CD14-positive monocyte (primary cell): ENCODE data around the gene PCDHB5. TPM values are rescaled to one million over a fixed set of nuclear protein-coding genes. Genes with fewer than 3 reads are reported as not detected.
A peak's percentile ranks its signal among the peaks of the same experiment; 100 is the strongest.
"Not testable (repeated sequence)": the region's sequence is repeated elsewhere in the genome, so short reads cannot be mapped to it uniquely, and the experiment has no call there.

Experiments
- DNase-seq, 3 donors: peaks; one replicate each; pipeline ENCODE4 v3.0.0-alpha.2; 2011 to 2022
- H2AFZ ChIP-seq: 2 replicates; pipeline ENCODE4 v1.6.0; 2012; ENCODE audit warnings: mild to moderate bottlenecking, low read depth, low read length, inconsistent platforms; ENCODE audit not compliant: insufficient read depth, poor library complexity, severe bottlenecking
- H3K27ac ChIP-seq, 2 donors: 1 replicate in 1 of 2; 2 replicates in 1 of 2; pipeline ENCODE4 v1.5.1; 2012 to 2013; ENCODE audit warnings: low read length in 2 of 2, control low read depth in 1 of 2, inconsistent platforms in 1 of 2, low read depth in 1 of 2, mild to moderate bottlenecking in 1 of 2
- H3K27me3 ChIP-seq, 2 donors: one replicate each; pipeline versions ENCODE4 v1.6.0 to v1.6.1; 2011 to 2013; ENCODE audit warnings: low read length in 2 of 2; ENCODE audit not compliant: control insufficient read depth in 2 of 2, insufficient read depth in 2 of 2
- H3K36me3 ChIP-seq, 2 donors: replicated peaks in 1 of 2; 1 replicate in 1 of 2; 2 replicates in 1 of 2; pipeline versions ENCODE4 v1.5.1 to v1.6.1; 2012 to 2013; ENCODE audit warnings: low read length in 2 of 2, control low read depth in 1 of 2, inconsistent platforms in 1 of 2, mild to moderate bottlenecking in 1 of 2; ENCODE audit not compliant: insufficient read depth in 2 of 2, control insufficient read depth in 1 of 2
- H3K4me1 ChIP-seq, 2 donors: 1 replicate in 1 of 2; 2 replicates in 1 of 2; pipeline versions ENCODE4 v1.5.1 to v1.6.1; 2012 to 2013; ENCODE audit warnings: low read length in 2 of 2, control low read depth in 1 of 2, inconsistent platforms in 1 of 2, mild to moderate bottlenecking in 1 of 2, moderate library complexity in 1 of 2; ENCODE audit not compliant: insufficient read depth in 2 of 2, control insufficient read depth in 1 of 2
- H3K4me2 ChIP-seq: replicated peaks from 2 replicates; pipeline ENCODE3; 2012; ENCODE audit warnings: low read length, moderate library complexity, mild to moderate bottlenecking; ENCODE audit not compliant: poor library complexity, severe bottlenecking; ENCODE audit errors: extremely low read depth
- H3K4me3 ChIP-seq, 3 experiments: fragments of 200-600 bp in 1 of 3; sonication (generic) in 1 of 3; replicated peaks in 1 of 3; 1 replicate in 2 of 3; 2 replicates in 1 of 3; pipeline ENCODE4 v1.5.1; 2011 to 2013; ENCODE audit warnings: low read length in 3 of 3, mild to moderate bottlenecking in 3 of 3, control low read depth in 2 of 3, low read depth in 2 of 3, inconsistent platforms in 1 of 3, moderate library complexity in 1 of 3
- H3K79me2 ChIP-seq: 2 replicates; pipeline ENCODE4 v1.6.0; 2012; ENCODE audit warnings: mild to moderate bottlenecking, control low read depth, inconsistent platforms, low read length, moderate library complexity; ENCODE audit not compliant: insufficient read depth
- H3K9ac ChIP-seq: 2 replicates; pipeline ENCODE4 v1.6.0; 2017; ENCODE audit warnings: low read length, mild to moderate bottlenecking; ENCODE audit not compliant: insufficient read depth, poor library complexity, severe bottlenecking
- H3K9me3 ChIP-seq, 2 donors: replicated peaks in 1 of 2; 1 replicate in 1 of 2; 2 replicates in 1 of 2; pipeline versions ENCODE4 v1.5.1 to v1.6.1; 2012 to 2013; ENCODE audit warnings: low read length in 2 of 2, control low read depth in 1 of 2; ENCODE audit not compliant: control insufficient read depth in 1 of 2, insufficient read depth in 1 of 2
- H4K20me1 ChIP-seq: 2 replicates; pipeline ENCODE4 v1.6.0; 2012; ENCODE audit warnings: mild to moderate bottlenecking, low read length, control low read depth, moderate library complexity; ENCODE audit not compliant: insufficient read depth
- H3K27ac Mint-ChIP-seq, 7 donors: one replicate each; pipeline ENCODE4 v1.8.0; 2020; ENCODE audit warnings: mild to moderate bottlenecking in 7 of 7, mixed read lengths in 7 of 7, moderate library complexity in 6 of 7, inconsistent platforms in 2 of 7
- H3K27me3 Mint-ChIP-seq, 3 donors: one replicate each; pipeline ENCODE4 v1.8.0; 2021 to 2022; ENCODE audit warnings: low read depth in 3 of 3, mild to moderate bottlenecking in 3 of 3, mixed read lengths in 3 of 3, moderate library complexity in 3 of 3, inconsistent platforms in 1 of 3
- H3K36me3 Mint-ChIP-seq, 2 donors: one replicate each; pipeline ENCODE4 v1.8.0; 2020; ENCODE audit warnings: mixed read lengths in 2 of 2, inconsistent platforms in 1 of 2, mild to moderate bottlenecking in 1 of 2
- H3K4me1 Mint-ChIP-seq: one replicate; pipeline ENCODE4 v1.8.0; 2020; ENCODE audit warnings: mild to moderate bottlenecking, mixed read lengths
- H3K4me3 Mint-ChIP-seq, 2 donors: one replicate each; pipeline ENCODE4 v1.8.0; 2020; ENCODE audit warnings: mild to moderate bottlenecking in 2 of 2, mixed read lengths in 2 of 2, moderate library complexity in 1 of 2
- H3K9me3 Mint-ChIP-seq, 7 donors: one replicate each; pipeline ENCODE4 v1.8.0; 2020 to 2022; ENCODE audit warnings: mixed read lengths in 7 of 7, mild to moderate bottlenecking in 6 of 7, moderate library complexity in 6 of 7, inconsistent platforms in 2 of 7
- WGBS: methylation state at CpG from one replicate; pipeline ENCODE4 v1.1.5; 2013; ENCODE audit warnings: missing lambda C conversion rate; ENCODE audit not compliant: insufficient coverage; 5-methylcytosine and 5-hydroxymethylcytosine counted together
- intact Hi-C, 2 donors: fragments of 100-400 bp; cut with micrococcal nuclease; formaldehyde crosslinking; loops; one replicate each; pipeline versions ENCODE4 v1.15.0 to v1.15.1; 2023
- polyA plus RNA-seq, 3 donors: library from polyadenylated mRNA; depleted of rRNA in 1 of 3; unstranded in 2 of 3; stranded (reverse) in 1 of 3; fragments of 300-500 nt in 2 of 3; fragments of >200 nt in 1 of 3; fragmentation: Illumina TruSeq in 2 of 3; gene quantifications; 1 replicate in 2 of 3; 2 replicates in 1 of 3; pipeline ENCODE4 v1.2.3, GENCODE V29; 2012 to 2021
- TF ChIP-seq, protein P1 (sequence below): fragments of 200-600 bp; IDR thresholded peaks from one replicate; pipeline ENCODE4 v1.8.0; 2022; ENCODE audit warnings: antibody characterized with exemption, mild to moderate bottlenecking

PCDHB5 gene
- polyA plus RNA-seq, 3 donors = not detected

DNA sequence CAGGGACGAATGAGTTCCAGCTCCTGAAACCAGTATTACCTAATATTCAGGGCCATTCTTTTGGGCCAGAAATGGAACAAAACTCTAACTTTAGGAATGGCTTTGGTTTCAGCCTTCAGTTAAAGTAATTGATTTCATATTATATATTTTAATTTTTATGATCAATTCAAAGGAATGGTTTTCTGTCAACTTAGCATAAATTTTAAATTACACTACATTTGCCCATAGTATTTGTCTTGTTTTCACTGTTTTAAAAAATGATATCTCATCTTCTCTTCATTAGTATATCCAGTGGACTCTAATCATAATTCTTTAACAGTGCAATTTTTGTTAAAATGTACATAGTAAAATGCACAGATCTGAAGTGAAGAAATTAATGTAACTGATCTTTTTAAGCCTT lies 45.3 kb downstream of the PCDHB5 start:
- intact Hi-C loops = no loop called here
- no peaks in the 10 kb centered on the region for H3K36me3 Mint-ChIP-seq
- WGBS = no CpG with 5 or more reads among the region's 1 CpG
- H3K9ac ChIP-seq = no peak overlapping the region
- no peaks in the 10 kb centered on the region for H3K4me1 Mint-ChIP-seq
- peaks cover 12 to 37% (median 32%) of the 10 kb centered on the region in 7 donors for H3K9me3 Mint-ChIP-seq
- H3K36me3 ChIP-seq = no peaks in the 10 kb centered on the region
- H3K27ac ChIP-seq = no peak overlapping the region
- no peak overlapping the region for H3K27ac Mint-ChIP-seq
- peaks cover 43 to 55% of the 10 kb centered on the region in 2 donors for H3K9me3 ChIP-seq
- H3K4me3 ChIP-seq = no peak overlapping the region
- H3K4me2 ChIP-seq = no peak overlapping the region
- no peaks in the 10 kb centered on the region for H3K4me1 ChIP-seq
- peaks cover 8 to 20% of the 10 kb centered on the region in 2 donors for H3K27me3 ChIP-seq
- no peak overlapping the region for H2AFZ ChIP-seq
- H3K79me2 ChIP-seq = no peaks in the 10 kb centered on the region
- no peak for DNase-seq
- no peak overlapping the region for H3K4me3 Mint-ChIP-seq
- no peaks in the 10 kb centered on the region for H4K20me1 ChIP-seq
- H3K27me3 Mint-ChIP-seq = peaks cover 4 to 29% (median 12%) of the 10 kb centered on the region in 3 donors
- TF ChIP-seq, protein P1, sequence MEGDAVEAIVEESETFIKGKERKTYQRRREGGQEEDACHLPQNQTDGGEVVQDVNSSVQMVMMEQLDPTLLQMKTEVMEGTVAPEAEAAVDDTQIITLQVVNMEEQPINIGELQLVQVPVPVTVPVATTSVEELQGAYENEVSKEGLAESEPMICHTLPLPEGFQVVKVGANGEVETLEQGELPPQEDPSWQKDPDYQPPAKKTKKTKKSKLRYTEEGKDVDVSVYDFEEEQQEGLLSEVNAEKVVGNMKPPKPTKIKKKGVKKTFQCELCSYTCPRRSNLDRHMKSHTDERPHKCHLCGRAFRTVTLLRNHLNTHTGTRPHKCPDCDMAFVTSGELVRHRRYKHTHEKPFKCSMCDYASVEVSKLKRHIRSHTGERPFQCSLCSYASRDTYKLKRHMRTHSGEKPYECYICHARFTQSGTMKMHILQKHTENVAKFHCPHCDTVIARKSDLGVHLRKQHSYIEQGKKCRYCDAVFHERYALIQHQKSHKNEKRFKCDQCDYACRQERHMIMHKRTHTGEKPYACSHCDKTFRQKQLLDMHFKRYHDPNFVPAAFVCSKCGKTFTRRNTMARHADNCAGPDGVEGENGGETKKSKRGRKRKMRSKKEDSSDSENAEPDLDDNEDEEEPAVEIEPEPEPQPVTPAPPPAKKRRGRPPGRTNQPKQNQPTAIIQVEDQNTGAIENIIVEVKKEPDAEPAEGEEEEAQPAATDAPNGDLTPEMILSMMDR = no peak

DNA sequence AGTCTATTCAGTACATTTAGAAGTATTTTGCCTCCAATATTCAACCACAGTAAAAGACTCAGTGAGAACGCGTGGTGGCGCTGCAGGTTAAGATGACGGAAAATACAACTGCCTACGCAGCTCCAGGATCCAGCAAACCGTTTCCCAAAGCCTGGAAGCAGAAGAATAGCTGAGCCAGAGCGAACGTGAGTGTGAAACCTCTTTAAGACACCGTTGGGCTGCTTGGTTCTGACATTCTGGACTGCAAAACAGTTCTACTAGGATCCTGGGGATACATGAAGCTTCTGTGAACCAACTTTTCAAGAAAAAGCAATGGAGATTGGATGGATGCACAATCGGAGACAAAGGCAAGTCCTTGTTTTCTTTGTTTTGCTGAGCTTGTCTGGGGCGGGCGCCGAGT lies 47.2 kb downstream of the PCDHB5 start, which contains the start of gene PCDHB16:
PCDHB16 (plus strand) TSS at position 140 of the 400 bp plus-strand sequence; CDS start at position 313, 173 bp downstream.
- no peaks in the 10 kb centered on the region for H3K36me3 Mint-ChIP-seq
- TF ChIP-seq, protein P1 = no peak
- H3K9me3 Mint-ChIP-seq = peaks cover 12 to 45% (median 37%) of the 10 kb centered on the region in 7 donors
- Histone ChIP-seq H3K27ac (no peak within 1 kb of the TSS), H3K4me2 (no peak within 1 kb of the TSS), H3K79me2 (no peaks in the 10 kb centered on the region), H3K27me3 (peaks cover 6 to 22% of the 10 kb centered on the region in 2 donors), H3K9ac (no peak within 1 kb of the TSS), H3K36me3 (no peaks in the 10 kb centered on the region), H3K9me3 (peaks cover 46 to 53% of the 10 kb centered on the region in 2 donors), H4K20me1 (no peaks in the 10 kb centered on the region), H3K4me3 (no peak within 1 kb of the TSS), H3K4me1 (no peaks in the 10 kb centered on the region), H2AFZ (no peak within 1 kb of the TSS)
- no peak within 1 kb of the TSS for H3K27ac Mint-ChIP-seq
- H3K4me1 Mint-ChIP-seq = no peaks in the 10 kb centered on the region
- DNase-seq = no peak
- H3K27me3 Mint-ChIP-seq = peaks cover 4 to 30% (median 14%) of the 10 kb centered on the region in 3 donors
- no peak within 1 kb of the TSS for H3K4me3 Mint-ChIP-seq
- 17% methylated on average over 13 of the region's 13 CpGs for WGBS
- intact Hi-C loops = no loop called here

DNA sequence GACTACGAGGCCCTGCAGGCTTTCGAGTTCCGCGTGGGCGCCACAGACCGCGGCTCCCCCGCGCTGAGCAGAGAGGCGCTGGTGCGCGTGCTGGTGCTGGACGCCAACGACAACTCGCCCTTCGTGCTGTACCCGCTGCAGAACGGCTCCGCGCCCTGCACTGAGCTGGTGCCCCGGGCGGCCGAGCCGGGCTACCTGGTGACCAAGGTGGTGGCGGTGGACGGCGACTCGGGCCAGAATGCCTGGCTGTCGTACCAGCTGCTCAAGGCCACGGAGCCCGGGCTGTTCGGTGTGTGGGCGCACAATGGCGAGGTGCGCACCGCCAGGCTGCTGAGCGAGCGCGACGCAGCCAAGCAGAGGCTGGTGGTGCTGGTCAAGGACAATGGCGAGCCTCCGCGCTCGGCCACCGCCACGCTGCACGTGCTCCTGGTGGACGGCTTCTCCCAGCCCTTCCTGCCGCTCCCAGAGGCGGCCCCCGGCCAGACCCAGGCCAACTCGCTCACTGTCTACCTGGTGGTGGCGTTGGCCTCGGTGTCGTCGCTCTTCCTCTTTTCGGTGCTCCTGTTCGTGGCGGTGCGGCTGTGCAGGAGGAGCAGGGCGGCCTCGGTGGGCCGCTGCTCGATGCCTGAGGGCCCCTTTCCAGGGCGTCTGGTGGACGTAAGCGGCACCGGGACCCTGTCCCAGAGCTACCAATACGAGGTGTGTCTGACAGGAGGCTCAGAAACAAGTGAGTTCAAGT lies 49.3 kb downstream of the PCDHB5 start:
- peaks cover 16 to 58% (median 50%) of the 10 kb centered on the region in 7 donors for H3K9me3 Mint-ChIP-seq
- H4K20me1 ChIP-seq, H3K4me3 ChIP-seq, H3K36me3 Mint-ChIP-seq, H3K27ac ChIP-seq, H3K79me2 ChIP-seq, intact Hi-C loops, H3K27ac Mint-ChIP-seq, H3K4me1 ChIP-seq, H3K4me2 ChIP-seq, H3K36me3 ChIP-seq, DNase-seq, H3K4me1 Mint-ChIP-seq, H2AFZ ChIP-seq, H3K9ac ChIP-seq: not testable (repeated sequence)
- Histone ChIP-seq H3K9me3 (peaks cover 43 to 47% of the 10 kb centered on the region in 2 donors), H3K27me3 (peaks cover 0 to 29% of the 10 kb centered on the region in 2 donors)
- H3K4me3 Mint-ChIP-seq = peak overlapping the region in 1 of 2 donors; percentile 57
- H3K27me3 Mint-ChIP-seq = peaks cover 11 to 45% (median 28%) of the 10 kb centered on the region in 3 donors
- 30% methylated on average over 27 of the region's 69 CpGs for WGBS
